Endometrium (tissue), 2 donors: ENCODE measurements around the gene CCDC102A.
"Not testable (repeated sequence)": the region's sequence is repeated elsewhere in the genome, so short reads cannot be mapped to it uniquely, and the experiment has no call there.

ENCODE experiments used
- FAIRE-seq: peaks from 2 replicates; lab custom pipeline; 2012; peaks lifted over from hg19 to GRCh38; lab: Jason Lieb, UNC
- donor health status: control.
- donor health status: control.

The CCDC102A gene

GRCh38 chr16:57536306-57537193, at the start of gene CCDC102A:
Gene CCDC102A (minus strand): TSS chr16:57536571. CDS start chr16:57529177, 7,394 bp downstream.
- FAIRE-seq: no peak

- FAIRE-seq: no peak
These were observed 48.8 kb upstream of the CCDC102A start for GRCh38 chr16:57585051-57585687.

- no peak for FAIRE-seq
These were observed 42.9 kb upstream of the CCDC102A start for GRCh38 chr16:57579361-57579665.

GRCh38 chr16:57578521-57579360, 42.4 kb upstream of the CCDC102A start:
- no peak for FAIRE-seq

DNA sequence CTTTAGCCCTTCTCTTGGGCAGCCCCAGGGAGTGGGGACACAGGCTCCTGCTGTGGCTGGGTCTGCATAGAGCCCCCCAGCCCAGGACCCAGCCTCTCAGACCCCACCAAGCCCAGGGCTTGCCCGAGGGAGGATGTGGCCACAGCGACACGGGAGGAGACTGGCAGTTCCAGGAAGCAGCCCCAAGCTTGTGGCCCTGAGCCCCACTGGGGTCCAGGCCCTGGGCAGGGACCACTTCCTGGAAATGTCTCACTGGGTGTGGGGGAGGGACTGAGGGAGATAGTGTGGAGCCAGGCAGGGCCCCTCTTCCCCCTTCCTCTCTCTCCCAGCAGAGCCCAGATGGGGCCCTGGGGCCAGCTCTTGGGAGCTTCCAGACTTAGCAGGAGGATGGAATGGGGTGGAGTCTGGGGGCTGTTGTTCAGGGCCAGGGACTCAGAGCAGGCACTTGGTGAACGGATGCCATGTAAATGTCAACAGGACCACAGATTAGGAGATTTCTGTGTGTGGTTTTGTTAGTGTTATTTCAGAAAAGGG, 41.4 kb upstream of the CCDC102A start:
- FAIRE-seq: no peak

DNA sequence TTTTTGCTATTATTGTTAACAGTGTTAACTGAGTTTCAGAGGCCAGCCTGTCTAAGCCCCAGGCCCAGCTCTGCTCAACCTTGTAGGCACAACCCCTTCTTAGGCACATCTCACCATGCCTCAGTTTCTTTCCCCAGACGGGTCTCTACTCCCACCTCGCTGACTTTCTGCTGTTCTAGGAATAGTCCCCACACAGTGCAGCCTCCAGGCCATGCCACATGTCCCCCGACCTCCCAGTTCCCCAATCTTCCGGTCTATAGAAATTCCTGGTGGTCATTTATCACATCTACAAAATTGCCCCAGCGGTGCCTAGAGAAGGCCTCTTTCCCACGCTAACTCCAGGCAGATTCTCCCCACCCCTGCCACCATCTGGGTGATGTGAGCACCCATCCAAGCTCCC, 40.8 kb upstream of the CCDC102A start:
- no peak for FAIRE-seq

DNA sequence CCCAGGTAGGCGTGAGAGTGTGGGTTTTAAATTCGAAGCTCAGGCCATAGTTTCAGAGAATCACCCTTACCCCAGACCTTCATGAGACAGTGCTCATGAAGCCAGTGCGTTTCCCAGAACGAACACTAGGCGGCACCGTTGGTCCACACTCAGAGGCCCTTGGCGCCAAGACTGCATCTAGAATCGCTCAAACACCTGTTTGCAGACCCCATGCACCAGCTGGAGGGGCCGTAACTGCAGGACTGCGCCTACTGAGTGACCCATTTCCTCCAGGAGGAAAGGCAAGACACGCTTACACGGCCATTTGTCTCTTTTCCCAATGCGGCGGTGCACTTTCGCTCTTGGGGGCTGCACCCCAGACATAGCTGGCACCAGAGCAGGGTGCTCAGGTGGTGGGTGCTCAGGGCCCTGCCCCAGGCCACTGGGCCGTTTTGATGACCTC, 40.1 kb upstream of the CCDC102A start:
- no peak for FAIRE-seq

DNA sequence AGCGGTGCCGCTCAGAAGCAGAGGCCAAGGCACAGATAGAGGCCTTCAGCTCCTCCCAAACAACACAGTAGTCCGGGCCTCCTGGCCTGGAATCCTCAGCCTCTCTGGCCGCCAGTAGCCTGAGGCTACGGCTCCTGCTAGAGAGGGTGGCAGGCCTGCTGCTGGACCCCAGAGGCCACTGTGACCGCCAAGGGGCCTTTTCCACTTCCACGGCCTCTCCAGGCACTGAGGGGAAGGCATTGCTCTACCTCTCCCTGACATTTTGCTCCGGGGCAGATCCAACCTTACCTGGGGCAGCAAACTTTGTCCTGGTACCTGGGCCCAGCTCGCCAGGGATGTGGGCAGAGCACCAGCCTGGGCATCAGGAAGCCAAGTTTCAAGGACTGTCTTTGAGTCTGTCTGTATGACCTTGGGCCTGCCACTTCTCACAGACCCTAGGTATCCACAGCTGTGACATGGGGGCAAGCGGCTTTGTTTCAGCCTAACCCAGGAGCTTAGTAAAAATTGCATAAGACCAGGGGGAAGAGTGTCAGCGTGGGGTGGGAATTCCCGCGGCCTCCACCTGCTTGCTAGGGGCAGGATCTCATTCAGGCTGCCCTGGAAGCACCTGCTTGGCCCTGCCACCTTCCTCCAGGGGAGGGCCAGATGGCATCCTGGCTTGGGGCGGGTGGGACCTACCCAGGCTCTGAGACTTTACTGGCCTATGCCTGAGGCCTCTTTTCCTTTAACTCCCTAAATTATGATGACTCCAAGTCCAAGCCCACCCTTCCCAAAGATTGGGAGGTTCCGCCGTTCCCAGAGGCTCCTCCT, 39.3 kb upstream of the CCDC102A start:
- no peak for FAIRE-seq

DNA sequence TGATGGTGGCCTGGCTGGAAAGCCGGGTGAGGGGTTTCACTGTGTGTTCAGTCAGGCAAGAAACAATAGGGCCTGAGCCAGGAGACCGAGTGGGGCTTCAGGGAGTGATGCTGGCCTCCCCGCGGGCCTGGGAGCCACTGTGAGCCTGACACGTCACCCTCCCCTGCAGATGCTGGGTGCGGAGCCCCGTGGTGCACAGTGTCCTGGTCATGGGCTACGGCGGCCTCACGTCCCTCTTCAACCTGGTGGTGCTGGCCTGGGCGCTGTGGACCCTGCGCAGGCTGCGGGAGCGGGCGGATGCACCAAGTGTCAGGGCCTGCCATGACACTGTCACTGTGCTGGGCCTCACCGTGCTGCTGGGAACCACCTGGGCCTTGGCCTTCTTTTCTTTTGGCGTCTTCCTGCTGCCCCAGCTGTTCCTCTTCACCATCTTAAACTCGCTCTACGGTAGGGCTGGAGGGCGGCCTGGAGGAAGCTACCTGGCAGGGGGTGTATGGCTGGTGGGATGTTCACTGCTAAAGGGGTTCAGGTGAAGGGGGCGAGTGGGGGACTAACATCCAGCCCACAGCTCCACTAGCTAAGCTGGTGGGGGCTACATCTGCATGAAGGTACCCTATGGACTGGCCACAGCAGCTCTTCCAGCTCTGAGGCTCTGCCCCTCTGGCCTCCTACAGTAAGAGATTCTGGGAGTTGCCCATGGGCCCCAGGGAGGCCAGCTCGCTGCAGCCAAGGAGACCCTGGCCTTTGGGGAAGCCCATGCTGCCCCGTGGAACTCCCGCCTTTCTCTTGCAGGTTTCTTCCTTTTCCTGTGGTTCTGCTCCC, 38.5 kb upstream of the CCDC102A start:
- no peak for FAIRE-seq

DNA sequence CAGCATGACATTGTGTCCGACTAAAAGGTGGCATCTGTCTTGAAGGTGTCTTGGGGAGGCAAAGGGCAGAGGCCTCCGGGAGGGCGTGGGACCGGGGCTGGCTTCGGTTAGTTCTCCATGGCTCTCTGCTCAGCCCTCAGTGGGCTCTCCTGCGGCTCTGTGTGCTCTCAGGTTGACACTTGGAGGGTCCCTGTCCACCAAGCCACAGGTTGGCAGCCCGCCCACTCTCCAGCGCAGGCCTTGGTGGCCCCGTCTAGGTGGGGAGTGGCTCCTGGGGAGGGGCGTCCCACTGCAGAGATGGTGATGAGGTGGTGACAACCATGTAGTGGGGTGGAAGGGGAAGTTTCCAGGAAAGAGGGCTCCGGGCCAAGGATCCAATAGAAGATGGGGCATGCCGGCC, 37.7 kb upstream of the CCDC102A start:
- FAIRE-seq: no peak

DNA sequence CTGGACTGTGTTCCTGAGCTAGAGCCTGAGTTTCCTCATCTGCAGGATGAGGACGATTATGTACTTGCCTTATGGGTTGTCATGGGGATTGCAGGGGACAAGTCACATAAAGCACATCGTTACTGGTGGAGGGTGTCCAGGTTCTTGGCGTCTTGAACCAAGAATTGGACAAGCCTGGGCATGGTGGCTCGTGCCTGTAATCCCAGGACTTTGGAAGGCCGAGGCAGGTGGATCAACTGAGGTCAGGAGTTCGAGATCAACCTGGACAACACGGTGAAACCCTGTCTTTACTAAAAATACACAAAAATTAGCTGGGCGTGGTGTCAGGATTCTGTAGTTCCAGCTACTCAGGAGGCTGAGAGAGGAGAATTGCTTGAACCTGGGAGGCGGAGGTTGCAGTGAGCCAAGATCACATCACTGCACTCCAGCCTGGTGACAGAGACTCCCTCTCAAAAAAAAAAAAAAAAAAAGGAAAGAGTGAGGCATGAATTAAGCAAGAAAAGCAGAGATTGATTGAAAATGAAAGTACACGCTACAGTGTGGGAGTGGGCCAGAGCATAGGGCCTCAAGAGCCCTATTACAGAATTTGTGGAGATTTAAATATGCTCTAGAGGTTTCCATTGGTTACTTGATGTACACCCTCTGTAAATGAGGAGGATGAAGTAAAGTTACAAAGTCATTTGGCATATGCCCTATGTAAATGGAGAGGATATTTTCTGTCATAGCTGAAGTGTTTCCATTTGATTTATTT, 36.8 kb upstream of the CCDC102A start:
- FAIRE-seq: no peak

- no peak for FAIRE-seq
These were observed 34.7 kb upstream of the CCDC102A start for GRCh38 chr16:57571098-57571497.

GRCh38 chr16:57570301-57571070, 34.1 kb upstream of the CCDC102A start:
- FAIRE-seq: no peak

- no peak for FAIRE-seq
These were observed 33.1 kb upstream of the CCDC102A start for GRCh38 chr16:57569306-57569946.

DNA sequence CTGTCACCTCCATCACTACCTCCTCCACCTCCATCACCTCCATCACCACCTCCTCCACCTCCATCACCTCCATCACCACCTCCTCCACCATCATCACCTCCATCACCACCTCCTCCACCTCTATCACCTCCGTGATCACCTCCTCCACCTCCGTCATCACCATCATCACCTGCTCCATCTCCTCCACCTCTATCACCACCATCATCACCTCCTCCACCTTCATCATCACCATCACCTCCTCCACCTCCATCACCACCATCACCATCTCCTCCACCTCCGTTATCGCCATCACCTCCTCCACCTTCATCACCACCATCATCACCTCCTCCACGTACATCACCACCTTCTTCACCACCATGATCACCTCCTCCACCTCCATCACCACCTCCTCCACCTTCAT, 32.4 kb upstream of the CCDC102A start:
- FAIRE-seq: not testable (repeated sequence)

- FAIRE-seq: no peak
These were observed 31.9 kb upstream of the CCDC102A start for GRCh38 chr16:57568173-57568678.

GRCh38 chr16:57567691-57568090, 31.3 kb upstream of the CCDC102A start:
- no peak for FAIRE-seq

DNA sequence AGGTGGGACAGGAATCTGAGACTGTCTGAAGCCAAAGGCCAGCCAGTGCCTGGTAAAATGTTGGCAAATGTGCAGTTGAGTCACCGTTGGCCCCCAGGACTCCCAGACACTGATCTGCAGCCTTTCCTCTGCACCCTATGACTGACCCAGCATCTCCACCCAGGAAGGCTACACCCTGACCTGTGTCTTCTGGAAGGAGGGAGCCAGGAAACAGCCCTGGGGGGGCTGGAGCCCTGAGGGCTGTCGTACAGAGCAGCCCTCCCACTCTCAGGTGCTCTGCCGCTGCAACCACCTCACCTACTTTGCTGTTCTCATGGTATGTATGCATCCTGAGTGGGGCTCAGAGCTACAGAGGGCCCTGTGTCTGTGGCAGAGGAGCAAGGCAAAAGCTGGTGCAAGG, 30.1 kb upstream of the CCDC102A start:
- FAIRE-seq: no peak
